Endothelial cell of umbilical vein (primary cell): Measurements from ENCODE around the gene NUCKS1. TPM values are rescaled to one million over a fixed set of nuclear protein-coding genes. Genes with fewer than 3 reads are reported as not detected.

Experiments
- BruUV-seq: library from RNA; stranded (reverse); fragments of 400-500 nt; replicated peaks from 2 replicates; lab custom pipeline; 2021; lab: Mats Ljungman, UMichigan
- CTCF ChIA-PET: fragments of 300-600, 350-600 bp; sonication (Branson Sonifier 250); formaldehyde crosslinking; loops from one replicate; lab custom pipeline; 2021; ENCODE audit warnings: antibody characterized with exemption, inconsistent platforms; lab: Charles Lee
- POLR2A ChIA-PET: fragments of 300-600, 350-600 bp; sonication (Branson Sonifier 250); formaldehyde crosslinking; loops from one replicate; lab custom pipeline; 2021; ENCODE audit warnings: antibody characterized with exemption, inconsistent platforms; lab: Charles Lee
- DNase-seq: peaks from one replicate; pipeline ENCODE4 v3.0.0-alpha.2; 2011; ENCODE audit warnings: low read depth, low spot score
- FAIRE-seq: peaks from 2 replicates; lab custom pipeline; 2011; peaks lifted over from hg19 to GRCh38; lab: Jason Lieb, UNC
- H2AFZ ChIP-seq: 2 replicates; pipeline ENCODE4 v1.6.0; 2012; ENCODE audit warnings: low read depth, low read length, control low read depth, inconsistent platforms
- H3K27ac ChIP-seq: 2 replicates; pipeline ENCODE4 v1.5.1; 2011; ENCODE audit warnings: low read depth, mild to moderate bottlenecking, control low read depth, low read length, moderate library complexity; ENCODE audit not compliant: insufficient read depth
- H3K27me3 ChIP-seq, 2 experiments: 2 replicates each; pipeline versions ENCODE4 v1.6.0 to v1.6.1; 2011; ENCODE audit warnings: low read length in 2 of 2, mixed read lengths in 1 of 2; ENCODE audit not compliant: control insufficient read depth in 2 of 2, insufficient read depth in 2 of 2
- H3K36me3 ChIP-seq, 2 experiments: 2 replicates in 1 of 2; 3 replicates in 1 of 2; pipeline ENCODE4 v1.5.1; 2011; ENCODE audit warnings: low read length in 2 of 2, mild to moderate bottlenecking in 1 of 2, moderate library complexity in 1 of 2; ENCODE audit not compliant: control insufficient read depth in 2 of 2, insufficient read depth in 2 of 2; ENCODE audit errors: extremely low read depth in 1 of 2
- H3K4me1 ChIP-seq: 3 replicates; pipeline ENCODE4 v1.5.1; 2011; ENCODE audit warnings: mild to moderate bottlenecking, low read length; ENCODE audit not compliant: control insufficient read depth, insufficient read depth; ENCODE audit errors: extremely low read depth
- H3K4me2 ChIP-seq: 2 replicates; pipeline ENCODE4 v1.6.1; 2011; ENCODE audit warnings: low read length, control low read depth, mixed read lengths; ENCODE audit not compliant: insufficient read depth
- H3K4me3 ChIP-seq, 3 experiments: fragments of 200-600 bp in 1 of 3; sonication (generic), shearing (Covaris generic) in 1 of 3; replicated peaks in 1 of 3; 2 replicates each; pipeline ENCODE4 v1.5.1; 2011 to 2016; ENCODE audit warnings: control low read depth in 3 of 3, low read length in 3 of 3, mild to moderate bottlenecking in 2 of 3, inconsistent platforms in 1 of 3, low read depth in 1 of 3, moderate library complexity in 1 of 3; ENCODE audit not compliant: insufficient read depth in 1 of 3
- H3K79me2 ChIP-seq: 2 replicates; pipeline ENCODE4 v1.6.0; 2012; ENCODE audit warnings: low read length, inconsistent platforms; ENCODE audit not compliant: control insufficient read depth, insufficient read depth
- H3K9ac ChIP-seq: replicated peaks from 2 replicates; pipeline ENCODE3; 2011; ENCODE audit warnings: low read length, control low read depth; ENCODE audit not compliant: insufficient read depth; ENCODE audit errors: extremely low read depth
- H3K9me1 ChIP-seq: replicated peaks from 3 replicates; pipeline ENCODE4 v1.6.0; 2011; ENCODE audit warnings: mild to moderate bottlenecking, low read length; ENCODE audit not compliant: control insufficient read depth, insufficient read depth; ENCODE audit errors: extremely low read depth
- H3K9me3 ChIP-seq: replicated peaks from 2 replicates; pipeline ENCODE4 v1.5.1; 2012; ENCODE audit warnings: low read length, inconsistent platforms; ENCODE audit not compliant: control insufficient read depth, insufficient read depth
- H4K20me1 ChIP-seq: replicated peaks from 2 replicates; pipeline ENCODE3; 2011; ENCODE audit warnings: mild to moderate bottlenecking, low read length; ENCODE audit not compliant: control insufficient read depth, insufficient read depth; ENCODE audit errors: extremely low read depth
- CTCF ChIP-seq, 2 donors: IDR thresholded peaks; 1 replicate in 1 of 2; 2 replicates in 1 of 2; pipeline ENCODE4 v1.5.1; 2011; ENCODE audit warnings: low read length in 2 of 2, mild to moderate bottlenecking in 2 of 2, moderate library complexity in 2 of 2, control low read depth in 1 of 2, inconsistent platforms in 1 of 2, low read depth in 1 of 2; ENCODE audit not compliant: insufficient read depth in 1 of 2; ENCODE audit errors: extremely low read depth in 1 of 2
- EZH2 ChIP-seq: IDR thresholded peaks from 2 replicates; pipeline ENCODE4 v1.6.1; 2012; ENCODE audit warnings: borderline replicate concordance, low read depth, mild to moderate bottlenecking, moderate library complexity, low read length, inconsistent platforms; ENCODE audit not compliant: severe bottlenecking
- FOS ChIP-seq: IDR thresholded peaks from 2 replicates; pipeline ENCODE4 v1.6.1; 2011; ENCODE audit warnings: mild to moderate bottlenecking, low read length, moderate library complexity, borderline replicate concordance; ENCODE audit not compliant: insufficient read depth
- GATA2 ChIP-seq: IDR thresholded peaks from 2 replicates; pipeline ENCODE4 v1.7.0; 2011; ENCODE audit warnings: low read depth, mild to moderate bottlenecking, moderate library complexity, mixed read lengths, low read length; ENCODE audit not compliant: insufficient read length, insufficient read depth
- JUN ChIP-seq: IDR thresholded peaks from 2 replicates; pipeline ENCODE4 v1.6.1; 2011; ENCODE audit warnings: borderline replicate concordance, low read depth; ENCODE audit not compliant: insufficient read length, insufficient read depth
- MAX ChIP-seq: IDR thresholded peaks from 2 replicates; pipeline ENCODE4 v1.6.1; 2011; ENCODE audit not compliant: insufficient read depth, insufficient read length
- MYC ChIP-seq: IDR thresholded peaks from one replicate; pipeline ENCODE4 v1.6.1; 2011; ENCODE audit warnings: mild to moderate bottlenecking, low read depth, low read length
- POLR2A ChIP-seq: IDR thresholded peaks from 2 replicates; pipeline ENCODE4 v1.6.1; 2012; ENCODE audit warnings: low read depth, mild to moderate bottlenecking, control low read depth, low read length
- POLR2AphosphoS5 ChIP-seq: IDR thresholded peaks from 2 replicates; pipeline ENCODE4 v1.6.1; 2012; ENCODE audit warnings: low read depth, mild to moderate bottlenecking, control low read depth, low read length, moderate library complexity; ENCODE audit not compliant: insufficient read depth
- dilution Hi-C: fragments of 300-500 bp; cut with MboI; formaldehyde crosslinking; loops from one replicate; pipeline ENCODE4 v1.15.0; 2019; ENCODE audit warnings: low sequenced_read_pairs; ENCODE audit not compliant: extremely low pct_ligation_motif_present
- intact Hi-C: fragments of 100-400 bp; cut with micrococcal nuclease; formaldehyde crosslinking; loops from one replicate; pipeline ENCODE4 v1.10.0; 2022
- polyA plus RNA-seq, 4 experiments: library from polyadenylated mRNA; depleted of rRNA in 3 of 4; stranded (reverse) in 3 of 4; unstranded in 1 of 4; fragments of >200 nt; gene quantifications; 2 replicates each; pipeline versions ENCODE4 v1.2.1 to v1.2.3, GENCODE V29; 2011 to 2012; ENCODE audit warnings: missing spikeins in 1 of 4
- total RNA-seq: library from RNA; stranded (reverse); gene quantifications from 2 replicates; pipeline ENCODE4 v1.2.3, GENCODE V29; 2021

NUCKS1 gene
- total and polyA plus RNA-seq, 2 donors (not counting 3 experiments of a cell fraction or from before 2014, with no cell fraction given): 53.7 to 282 TPM

- Histone ChIP-seq H4K20me1 (no peaks in the 10 kb centered on the region), H3K9me1 (no peaks in the 10 kb centered on the region), H3K4me1 (no peaks in the 10 kb centered on the region), H3K9me3 (no peaks in the 10 kb centered on the region), H3K79me2 (no peaks in the 10 kb centered on the region), H3K9ac (no peak overlapping the region), H2AFZ (no peak overlapping the region), H3K27ac (no peak overlapping the region), H3K36me3 (no peaks in the 10 kb centered on the region), H3K4me2 (no peak overlapping the region), H3K4me3 (no peak overlapping the region), H3K27me3 (peaks cover 8 to 17% of the 10 kb centered on the region in 2 experiments)
- intact Hi-C loops (no loop called here), dilution Hi-C loops (no loop called here)
- ChIA-PET POLR2A (no interaction called here), CTCF (no interaction called here)
- DNase-seq (no peak), FAIRE-seq (no peak)
- TF ChIP-seq POLR2A: no peak
- no peak for TF ChIP-seq GATA2
- TF ChIP-seq MAX: no peak
- no peak for TF ChIP-seq CTCF (IDR thresholded peaks at IDR 0.05; ENCODE audit: extremely low read depth in 1 of 2, insufficient read depth in 1 of 2, low read depth in 1 of 2, low read length in 2 of 2)
- BruUV-seq: no TSS peak
Measured at GRCh38 chr1:205756552-205756951, 6.6 kb upstream of the NUCKS1 start.

GRCh38 chr1:205754857-205755256 lies 4.9 kb upstream of the NUCKS1 start:
- H4K20me1 ChIP-seq: no peaks in the 10 kb centered on the region
- dilution Hi-C loops: no loop called here
- TF ChIP-seq POLR2A: no peak
- TF ChIP-seq MAX: no peak
- TF ChIP-seq CTCF (IDR thresholded peaks at IDR 0.05; ENCODE audit: extremely low read depth in 1 of 2, insufficient read depth in 1 of 2, low read depth in 1 of 2, low read length in 2 of 2): no peak
- no peak for TF ChIP-seq EZH2
- no peak for TF ChIP-seq JUN
- no peak for TF ChIP-seq GATA2
- TF ChIP-seq FOS: no peak
- TF ChIP-seq MYC: no peak
- TF ChIP-seq POLR2AphosphoS5: no peak
- H2AFZ ChIP-seq: no peak overlapping the region
- H3K79me2 ChIP-seq: no peaks in the 10 kb centered on the region
- BruUV-seq: no TSS peak
- intact Hi-C loops: no loop called here
- ChIA-PET CTCF (interaction anchor here (1.3 to 1.8 kb wide), 4 partner anchors 11 to 223 kb away, joined by 3 to 9 read pairs (median 6); partner anchors contain the start of gene RAB29), POLR2A (no interaction called here)
- H3K27ac ChIP-seq: no peak overlapping the region
- no peaks in the 10 kb centered on the region for H3K36me3 ChIP-seq
- H3K4me2 ChIP-seq: no peak overlapping the region
- H3K4me3 ChIP-seq: no peak overlapping the region
- H3K9ac ChIP-seq: no peak overlapping the region
- H3K9me1 ChIP-seq: no peaks in the 10 kb centered on the region
- peaks cover 8 to 17% of the 10 kb centered on the region in 2 experiments for H3K27me3 ChIP-seq
- no peaks in the 10 kb centered on the region for H3K9me3 ChIP-seq
- peaks cover 4% of the 10 kb centered on the region for H3K4me1 ChIP-seq
- FAIRE-seq (no peak), DNase-seq (no peak)
